ENCODE data around the gene DCK. TPM values are rescaled to one million over a fixed set of nuclear protein-coding genes. Genes with fewer than 3 reads are reported as not detected.

Gene DCK
- total RNA-seq, 1 experiment from 2014 or later: 12.9 TPM

- Mint-ChIP-seq H3K9me3 (ENCODE audit: low read depth, unreplicated experiment) (no peaks in the 10 kb centered on the region), H3K27me3 (ENCODE audit: unreplicated experiment) (no peaks in the 10 kb centered on the region)
- intact Hi-C loops (cut with micrococcal nuclease; ENCODE audit: unreplicated experiment): no loop called here
Observed at GRCh38 chr4:70994069-70994366, 569 bp downstream of the DCK start.

GRCh38 chr4:70994387-70995099 is 1.1 kb downstream of the DCK start:
- Mint-ChIP-seq H3K9me3 (ENCODE audit: low read depth, unreplicated experiment) (no peaks in the 10 kb centered on the region), H3K27ac (ENCODE audit: unreplicated experiment) (peak overlapping the region; percentile 68), H3K27me3 (ENCODE audit: unreplicated experiment) (no peaks in the 10 kb centered on the region), H3K4me1 (ENCODE audit: low read depth, unreplicated experiment) (peaks cover 28% of the 10 kb centered on the region), H3K4me3 (ENCODE audit: low read depth, unreplicated experiment) (peak overlapping the region; percentile 78), H3K36me3 (ENCODE audit: insufficient read depth, unreplicated experiment) (peaks cover 21% of the 10 kb centered on the region)
- DNase-seq: no peak
- BruUV-seq (replicated peaks): TSS peak; percentile 54
- CTCF ChIA-PET: interaction anchor here (1.3 kb wide), 1 partner anchor 152 kb away, joined by 3 read pairs; no protein-coding TSS in a partner anchor
- intact Hi-C loops (cut with micrococcal nuclease; ENCODE audit: unreplicated experiment): no loop called here
- TF ChIP-seq, protein P1, sequence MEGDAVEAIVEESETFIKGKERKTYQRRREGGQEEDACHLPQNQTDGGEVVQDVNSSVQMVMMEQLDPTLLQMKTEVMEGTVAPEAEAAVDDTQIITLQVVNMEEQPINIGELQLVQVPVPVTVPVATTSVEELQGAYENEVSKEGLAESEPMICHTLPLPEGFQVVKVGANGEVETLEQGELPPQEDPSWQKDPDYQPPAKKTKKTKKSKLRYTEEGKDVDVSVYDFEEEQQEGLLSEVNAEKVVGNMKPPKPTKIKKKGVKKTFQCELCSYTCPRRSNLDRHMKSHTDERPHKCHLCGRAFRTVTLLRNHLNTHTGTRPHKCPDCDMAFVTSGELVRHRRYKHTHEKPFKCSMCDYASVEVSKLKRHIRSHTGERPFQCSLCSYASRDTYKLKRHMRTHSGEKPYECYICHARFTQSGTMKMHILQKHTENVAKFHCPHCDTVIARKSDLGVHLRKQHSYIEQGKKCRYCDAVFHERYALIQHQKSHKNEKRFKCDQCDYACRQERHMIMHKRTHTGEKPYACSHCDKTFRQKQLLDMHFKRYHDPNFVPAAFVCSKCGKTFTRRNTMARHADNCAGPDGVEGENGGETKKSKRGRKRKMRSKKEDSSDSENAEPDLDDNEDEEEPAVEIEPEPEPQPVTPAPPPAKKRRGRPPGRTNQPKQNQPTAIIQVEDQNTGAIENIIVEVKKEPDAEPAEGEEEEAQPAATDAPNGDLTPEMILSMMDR (IDR thresholded peaks at IDR 0.05; ENCODE audit: unreplicated experiment): no peak

More at GRCh38 chr4:70994069-70994366, 569 bp downstream of the DCK start:
- DNase-seq: peak; percentile 7
- CTCF ChIA-PET: interaction anchor here (1.3 to 1.6 kb wide), 2 partner anchors 16 to 151 kb away, joined by 3 read pairs; no protein-coding TSS in a partner anchor
- peak overlapping the region; percentile 78 for H3K4me3 Mint-ChIP-seq (ENCODE audit: low read depth, unreplicated experiment)
- TF ChIP-seq, protein P1 (IDR thresholded peaks at IDR 0.05; ENCODE audit: unreplicated experiment): no peak
- BruUV-seq (replicated peaks): no TSS peak
- peaks cover 21% of the 10 kb centered on the region for H3K36me3 Mint-ChIP-seq (ENCODE audit: insufficient read depth, unreplicated experiment)
- peak overlapping the region; percentile 68 for H3K27ac Mint-ChIP-seq (ENCODE audit: unreplicated experiment)
- H3K4me1 Mint-ChIP-seq (ENCODE audit: low read depth, unreplicated experiment): peaks cover 28% of the 10 kb centered on the region

DNA sequence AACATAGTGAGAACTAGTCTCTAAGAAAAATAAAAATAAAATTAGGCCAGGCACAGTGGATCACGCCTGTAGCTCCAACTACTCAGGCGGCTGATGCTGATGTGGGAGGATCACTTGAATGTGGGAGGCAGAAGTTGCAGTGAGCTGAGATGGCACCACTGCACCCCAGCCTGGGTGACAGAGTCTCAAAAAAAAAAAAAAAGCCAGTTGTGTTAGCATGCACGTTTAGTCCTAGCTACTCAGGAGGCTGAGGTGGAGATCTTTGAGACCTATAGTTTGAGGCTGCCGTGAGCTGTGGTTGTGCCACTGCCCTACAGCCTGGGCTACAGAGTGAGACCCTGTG is 2.5 kb downstream of the DCK start:
- H3K9me3 Mint-ChIP-seq (ENCODE audit: low read depth, unreplicated experiment): no peaks in the 10 kb centered on the region
- TF ChIP-seq, protein P1 (IDR thresholded peaks at IDR 0.05; ENCODE audit: unreplicated experiment): no peak
- no peak for DNase-seq
- intact Hi-C loops (cut with micrococcal nuclease; ENCODE audit: unreplicated experiment): no loop called here
- H3K36me3 Mint-ChIP-seq (ENCODE audit: insufficient read depth, unreplicated experiment): peaks cover 21% of the 10 kb centered on the region
- CTCF ChIA-PET: no interaction called here
- BruUV-seq (replicated peaks): no TSS peak
- no peak overlapping the region for H3K27ac Mint-ChIP-seq (ENCODE audit: unreplicated experiment)
- no peaks in the 10 kb centered on the region for H3K27me3 Mint-ChIP-seq (ENCODE audit: unreplicated experiment)
- no peak overlapping the region for H3K4me3 Mint-ChIP-seq (ENCODE audit: low read depth, unreplicated experiment)
- peaks cover 28% of the 10 kb centered on the region for H3K4me1 Mint-ChIP-seq (ENCODE audit: low read depth, unreplicated experiment)

DNA sequence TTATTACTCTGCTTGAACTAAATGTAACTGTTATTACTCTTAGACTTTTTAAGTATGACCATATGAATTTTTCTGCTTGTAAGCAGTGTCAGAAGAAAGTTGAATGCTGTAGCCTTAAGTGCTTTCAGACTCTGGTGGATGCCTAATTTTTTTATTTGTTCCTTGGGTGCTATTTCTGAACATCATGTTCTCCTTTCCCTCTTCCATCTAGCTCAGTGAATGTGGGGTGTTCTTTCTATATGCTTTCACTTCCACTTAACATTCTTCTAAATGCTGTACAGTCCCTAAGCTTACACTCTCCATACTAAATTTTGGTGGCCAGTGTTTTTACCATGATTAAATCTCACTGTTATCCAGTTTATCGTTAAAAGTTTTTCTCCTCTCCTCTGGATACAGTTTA is 3.6 kb downstream of the DCK start:
- peaks cover 3% of the 10 kb centered on the region for H3K9me3 Mint-ChIP-seq (ENCODE audit: low read depth, unreplicated experiment)
- H3K4me3 Mint-ChIP-seq (ENCODE audit: low read depth, unreplicated experiment): no peak overlapping the region
- H3K36me3 Mint-ChIP-seq (ENCODE audit: insufficient read depth, unreplicated experiment): peaks cover 21% of the 10 kb centered on the region
- no peak for DNase-seq
- no peaks in the 10 kb centered on the region for H3K27me3 Mint-ChIP-seq (ENCODE audit: unreplicated experiment)
- TF ChIP-seq, protein P1 (IDR thresholded peaks at IDR 0.05; ENCODE audit: unreplicated experiment): no peak
- H3K27ac Mint-ChIP-seq (ENCODE audit: unreplicated experiment): no peak overlapping the region
- CTCF ChIA-PET: no interaction called here
- BruUV-seq (replicated peaks): no TSS peak
- intact Hi-C loops (cut with micrococcal nuclease; ENCODE audit: unreplicated experiment): no loop called here
- H3K4me1 Mint-ChIP-seq (ENCODE audit: low read depth, unreplicated experiment): peaks cover 28% of the 10 kb centered on the region
